GM18499 (cell line): ENCODE results near the gene FCGR3A.
A peak's percentile ranks its signal among the peaks of the same experiment; 100 is the strongest.
"Not testable (repeated sequence)": the region's sequence is repeated elsewhere in the genome, so short reads cannot be mapped to it uniquely, and the experiment has no call there.

Experiments used
- ATAC-seq: cut with Tn5 transposase; IDR thresholded peaks from one replicate; pipeline ENCODE4 v1.9.1; 2021; ENCODE audit warnings: moderate number of reproducible peaks; ENCODE audit not compliant: insufficient read depth, unreplicated experiment

The FCGR3A gene

DNA sequence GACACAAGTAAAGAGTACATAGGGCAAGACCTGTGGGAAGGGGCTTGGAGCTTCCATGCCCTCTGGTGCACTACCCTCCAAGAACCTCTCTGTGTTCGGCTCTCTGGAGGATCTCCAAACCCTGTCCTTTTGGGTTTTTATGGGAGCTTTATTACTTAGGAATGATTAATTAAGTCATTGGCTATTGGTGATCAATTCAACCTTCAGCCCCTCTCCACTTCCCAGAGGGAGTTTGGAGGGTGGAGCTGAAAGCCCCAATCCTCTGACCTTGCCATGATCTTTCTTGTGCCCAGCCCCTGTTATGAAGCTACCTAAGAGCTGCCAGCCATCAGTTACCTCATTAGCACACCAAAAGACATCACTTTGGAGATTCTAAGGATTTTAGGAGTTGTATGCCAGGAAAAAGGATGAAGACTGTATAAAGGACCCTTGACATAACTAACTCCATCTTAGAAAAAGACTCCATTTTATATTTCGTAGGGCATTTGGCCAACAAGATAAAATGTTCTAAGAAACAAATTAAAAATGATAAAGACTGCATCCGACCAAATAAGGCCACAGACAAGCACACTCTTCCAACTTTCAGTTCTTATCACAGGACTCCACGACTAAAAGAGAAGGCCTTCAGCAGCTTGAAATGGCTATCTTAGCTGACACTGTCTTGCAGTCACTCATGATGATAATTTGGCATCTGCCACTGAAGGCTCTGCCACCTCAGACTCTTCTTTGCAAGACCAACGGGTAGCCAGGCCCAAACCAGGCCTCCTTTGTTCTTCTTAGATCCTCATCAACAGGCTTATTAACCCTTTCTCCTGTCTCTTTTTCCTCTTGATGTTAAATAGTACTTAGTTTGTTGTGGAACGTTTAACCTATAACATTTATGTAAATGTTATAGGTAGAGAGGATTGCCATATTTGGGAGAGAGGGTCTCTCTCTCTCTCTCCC lies 8.2 kb upstream of the FCGR3A start:
- not testable (repeated sequence) for ATAC-seq

DNA sequence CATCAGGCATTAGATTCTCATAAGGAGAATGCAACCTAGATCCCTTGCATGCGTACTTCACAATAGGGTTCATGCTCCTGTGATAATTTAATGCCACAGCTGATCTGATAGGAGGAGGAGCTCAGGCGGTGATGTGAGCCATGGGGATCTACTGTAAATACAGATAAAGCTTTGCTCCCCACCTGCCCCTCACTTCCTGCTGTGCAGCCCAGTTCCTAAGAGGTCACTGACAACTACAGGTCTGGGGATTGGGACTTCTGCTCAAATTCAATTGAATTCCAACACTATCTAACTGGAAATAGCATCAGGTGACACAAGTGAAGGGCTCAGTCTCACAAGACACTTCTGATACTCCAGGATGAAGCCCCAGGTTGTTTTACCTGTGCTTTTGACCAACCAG lies 7.4 kb upstream of the FCGR3A start:
- ATAC-seq, result not testable (repeated sequence)

DNA sequence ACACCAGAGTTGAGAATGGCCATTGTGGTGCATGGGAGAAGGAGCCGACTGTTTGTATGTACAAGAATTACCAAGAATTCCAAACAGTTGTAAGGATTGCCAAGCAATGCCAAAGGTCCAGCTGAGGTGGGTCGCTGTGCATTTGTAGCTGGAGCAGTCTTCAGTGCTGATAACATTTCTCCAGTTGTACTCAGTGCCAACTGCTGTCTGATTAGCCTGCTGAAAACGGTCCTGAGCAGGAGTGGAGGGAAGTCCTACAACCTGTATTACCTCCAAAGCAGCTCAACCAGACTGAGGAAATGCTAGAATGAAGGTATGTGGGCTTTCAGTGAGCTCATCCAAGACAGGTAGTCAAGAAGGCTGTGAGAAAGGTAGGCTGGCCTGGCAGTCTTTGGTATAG lies 6.5 kb upstream of the FCGR3A start:
- not testable (repeated sequence) for ATAC-seq

DNA sequence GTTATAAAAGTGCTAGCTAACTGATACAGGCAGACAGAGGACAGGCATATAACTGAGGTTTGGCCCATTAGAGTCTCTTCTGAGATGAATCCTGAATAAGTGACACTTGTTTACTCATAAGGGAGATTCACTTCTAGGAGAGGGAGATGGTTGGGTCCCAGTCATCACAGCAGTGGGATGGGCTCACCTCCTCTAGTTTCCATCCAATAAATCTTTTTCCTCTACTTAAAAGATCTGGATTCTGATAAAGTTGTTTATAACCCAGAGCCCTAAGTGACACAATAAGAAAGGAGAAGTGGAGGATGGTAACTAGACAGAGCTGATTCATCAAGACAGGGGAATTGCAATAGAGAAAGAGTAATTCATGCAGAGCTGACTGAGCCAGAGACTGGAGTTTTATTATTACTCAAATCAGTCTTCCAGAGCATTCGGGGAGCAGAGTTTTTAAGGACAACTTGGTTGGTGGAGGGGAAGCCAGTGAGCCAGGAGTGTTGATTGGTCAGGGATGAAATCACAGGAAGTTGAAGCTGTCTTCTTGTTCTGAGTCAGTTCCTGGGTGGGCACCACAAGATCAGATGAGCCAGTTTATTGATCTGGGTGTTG lies 5.3 kb upstream of the FCGR3A start:
- ATAC-seq, result not testable (repeated sequence)

DNA sequence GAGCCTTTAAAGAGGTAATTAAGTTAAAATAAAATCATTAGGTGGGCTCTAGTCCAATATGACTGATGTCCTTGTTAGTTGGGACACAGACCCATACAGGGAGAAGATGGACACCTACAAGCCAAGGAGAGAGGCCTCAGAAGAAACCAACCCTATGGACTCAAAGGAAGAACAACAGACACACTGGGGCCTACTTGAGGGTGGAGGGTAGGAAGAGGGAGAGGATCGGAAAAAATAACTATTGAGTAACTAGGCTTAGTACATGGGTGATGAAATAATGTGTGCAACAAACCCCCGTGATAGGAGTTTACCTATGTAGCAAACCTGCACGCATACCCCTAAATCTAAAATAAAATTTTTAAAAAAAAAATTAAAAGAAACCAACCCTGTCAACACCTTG lies 4.7 kb upstream of the FCGR3A start:
- ATAC-seq, result not testable (repeated sequence)

DNA sequence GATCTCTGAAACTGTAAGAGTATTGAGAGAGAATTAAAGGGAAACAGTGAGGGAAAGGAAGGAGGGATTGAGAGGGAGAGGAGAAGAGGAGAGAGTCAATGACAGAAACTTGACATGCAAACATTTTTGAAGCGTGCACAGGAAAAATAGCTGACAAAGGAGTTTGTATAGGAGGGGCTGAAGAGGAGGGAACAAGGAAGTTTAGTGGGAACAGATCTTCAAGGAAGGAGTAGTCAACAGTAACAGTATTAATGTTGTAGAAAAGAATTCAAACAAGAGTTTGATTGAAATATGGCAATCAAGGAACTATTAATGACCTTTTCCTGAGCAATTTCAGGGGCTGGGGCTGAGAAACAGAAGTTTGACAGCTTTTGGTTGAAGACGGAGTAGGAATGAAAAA lies 4.0 kb upstream of the FCGR3A start:
- ATAC-seq, result not testable (repeated sequence)

DNA sequence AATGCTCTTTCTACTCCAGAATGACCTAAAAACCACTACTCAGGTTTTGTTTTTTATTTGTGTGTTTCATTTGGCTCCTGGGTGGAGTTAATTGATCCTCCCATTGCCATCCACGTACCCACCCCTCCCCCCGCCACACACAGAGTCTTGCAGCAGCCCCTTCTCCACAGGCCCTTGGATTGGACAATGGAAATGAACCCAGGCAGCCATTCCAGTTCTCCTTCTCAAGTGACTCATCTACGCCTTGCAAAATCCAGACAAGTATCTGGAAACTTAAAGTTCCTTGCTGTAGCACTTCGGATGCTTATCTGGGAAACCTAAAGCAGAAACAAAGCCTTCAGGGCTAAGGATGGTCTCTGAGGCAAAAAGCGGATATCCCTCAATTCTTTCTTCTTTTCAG lies 1.3 kb upstream of the FCGR3A start:
- not testable (repeated sequence) for ATAC-seq

DNA sequence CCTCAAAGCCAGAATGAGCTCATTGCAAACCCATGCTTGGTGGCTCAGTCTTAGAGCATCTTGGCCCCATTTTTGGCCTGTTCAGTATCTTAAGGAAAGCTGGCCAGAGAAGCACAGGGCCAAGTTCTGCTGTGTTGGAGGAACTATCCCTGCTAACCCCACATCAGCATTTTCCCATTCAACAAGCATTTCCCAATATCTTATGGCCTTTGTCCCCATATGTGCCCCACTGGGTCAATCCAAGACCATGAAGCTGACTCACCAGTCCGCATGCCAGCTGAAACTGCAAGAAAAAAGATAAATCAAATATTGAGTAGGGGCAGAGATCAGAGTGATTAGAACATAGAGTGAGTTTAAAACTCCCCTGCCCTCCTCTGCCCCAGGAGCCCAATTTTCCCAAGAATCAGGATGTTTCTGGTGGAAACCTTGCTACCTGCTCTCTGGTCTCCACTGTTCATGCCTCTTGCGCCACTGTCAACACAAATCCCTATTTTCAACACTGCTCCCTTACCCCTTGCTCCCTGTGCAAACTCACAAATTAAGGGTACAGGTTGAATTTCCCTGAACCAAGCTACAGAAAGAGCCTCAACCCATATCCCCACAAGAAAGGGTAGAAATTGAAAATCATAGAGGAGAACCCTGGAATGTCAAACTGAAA lies 740 bp downstream of the FCGR3A start:
- ATAC-seq, result not testable (repeated sequence)

DNA sequence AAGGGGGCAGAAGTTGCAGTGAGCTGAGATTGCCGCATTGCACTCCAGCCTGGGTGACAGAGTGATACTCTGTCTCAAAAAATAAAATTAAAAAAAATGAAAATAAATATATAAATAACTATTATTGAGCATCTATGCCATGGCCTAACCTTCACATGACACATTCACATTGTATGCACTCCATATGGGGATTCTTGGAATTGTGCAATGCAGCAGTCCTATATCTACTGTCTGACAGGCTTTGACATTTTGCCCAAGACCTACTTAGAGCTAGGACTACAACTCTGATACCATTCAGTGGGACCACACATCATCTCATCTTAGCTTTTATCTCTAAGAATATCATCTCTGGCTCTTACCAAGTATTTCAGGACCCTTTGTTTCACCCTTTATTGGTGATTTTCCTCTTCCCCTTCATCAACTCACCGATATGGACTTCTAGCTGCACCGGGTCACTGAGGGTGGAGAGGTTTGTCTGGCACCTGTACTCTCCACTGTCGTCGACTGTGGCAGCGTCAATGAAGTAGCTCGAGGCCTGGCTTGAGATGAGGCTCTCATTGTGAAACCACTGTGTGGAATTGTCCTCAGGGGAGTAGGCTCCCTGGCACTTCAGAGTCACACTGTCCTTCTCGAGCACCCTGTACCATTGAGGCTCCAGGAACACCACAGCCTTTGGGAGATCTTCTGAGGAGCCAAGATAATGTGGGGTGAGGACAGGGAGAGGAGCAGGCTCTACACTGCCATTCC lies 1.4 kb downstream of the FCGR3A start:
- ATAC-seq, result not testable (repeated sequence)

DNA sequence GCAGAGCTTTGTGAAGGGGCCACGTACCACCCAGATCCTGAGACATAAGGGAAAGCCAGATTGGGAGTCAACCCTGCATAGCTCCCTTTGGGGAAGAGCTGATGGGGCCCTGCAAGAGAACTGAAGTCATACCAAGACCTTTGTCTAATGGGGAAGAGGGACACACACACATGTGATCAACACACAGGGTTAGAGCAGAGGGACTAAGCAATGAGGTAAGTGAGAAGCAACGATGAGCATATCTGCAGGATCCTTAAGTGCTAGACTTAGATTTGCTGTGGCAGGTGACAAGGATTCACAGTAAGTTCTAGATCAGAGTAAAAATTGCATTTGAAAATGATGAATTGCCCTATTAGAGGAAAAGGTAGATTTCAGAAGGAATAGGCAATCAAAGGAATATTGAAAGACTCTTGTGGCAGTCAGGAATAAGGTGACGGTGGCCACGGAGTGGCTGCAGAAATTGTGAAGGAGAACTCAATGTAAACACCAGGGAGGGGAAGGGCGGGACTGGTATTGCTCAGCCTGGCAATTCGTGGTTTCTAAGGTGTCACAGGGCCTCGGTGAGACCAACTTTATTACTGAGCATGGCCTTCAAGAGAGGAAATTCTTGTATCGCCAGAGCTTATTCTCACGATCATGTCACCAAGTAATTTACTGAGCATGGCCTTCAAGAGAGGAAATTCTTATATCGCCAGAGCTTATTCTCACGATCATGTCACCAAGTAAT lies 4.5 kb downstream of the FCGR3A start:
- ATAC-seq, result not testable (repeated sequence)

DNA sequence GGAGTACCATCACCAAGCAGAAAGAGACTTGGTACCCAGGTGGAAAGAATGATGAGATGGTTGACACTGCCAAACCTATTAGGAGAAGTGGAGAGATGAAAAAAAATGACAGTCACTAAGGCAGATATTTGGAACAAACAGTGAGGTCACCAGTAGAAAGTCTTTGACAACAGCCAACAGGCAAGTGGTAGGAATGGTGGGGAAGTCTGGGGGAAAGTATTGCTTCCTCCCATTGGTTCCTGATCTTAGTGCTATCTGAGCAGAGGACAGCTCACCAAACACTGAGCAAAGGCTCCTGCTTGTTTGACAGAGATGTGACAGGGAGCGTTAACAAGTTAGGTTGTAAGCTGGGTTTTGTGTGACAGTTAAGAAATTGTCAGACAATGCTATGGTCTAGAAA lies 6.5 kb downstream of the FCGR3A start:
- ATAC-seq, result not testable (repeated sequence)

DNA sequence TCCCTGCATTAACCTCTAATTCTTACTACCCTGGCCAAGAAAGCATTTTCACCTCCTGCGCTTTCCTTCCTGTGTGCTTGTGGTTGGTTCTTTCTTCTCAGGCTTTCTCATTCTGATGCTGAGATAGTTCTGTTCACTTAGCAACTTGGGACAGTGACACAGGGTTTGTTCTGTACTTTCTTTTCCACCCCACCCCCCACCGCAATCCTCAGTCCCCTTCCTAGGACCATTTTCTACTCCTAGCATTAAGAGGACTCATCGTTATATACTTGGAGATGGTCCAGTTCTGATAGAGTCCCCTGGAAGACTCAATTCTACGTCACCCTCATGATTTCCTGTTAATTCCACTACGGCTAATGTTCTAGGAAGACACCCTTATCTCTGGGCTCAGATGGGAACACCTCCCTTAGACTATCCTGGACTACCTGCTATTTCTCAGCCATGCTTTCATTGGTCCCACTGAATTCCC lies 7.5 kb downstream of the FCGR3A start:
- ATAC-seq, result peak; percentile 43

DNA sequence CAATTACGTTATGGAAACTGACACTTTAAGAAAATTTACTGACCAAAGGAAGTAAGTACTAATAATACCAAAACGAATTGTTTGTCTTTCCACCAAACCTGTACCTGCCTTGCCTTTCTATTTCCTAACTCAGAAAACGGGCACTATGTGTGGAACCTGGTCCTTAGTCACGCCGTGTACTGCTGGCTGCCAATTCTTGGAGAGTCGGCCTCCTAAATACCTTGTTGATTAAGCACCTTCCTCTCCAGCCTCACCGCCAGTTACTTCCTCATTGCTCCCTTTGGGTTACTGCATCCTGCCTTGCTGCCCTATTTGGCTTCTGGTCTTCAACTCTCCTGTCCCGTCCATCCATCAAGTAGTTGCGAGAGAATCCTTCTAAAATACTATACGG lies 9.1 kb downstream of the FCGR3A start:
- not testable (repeated sequence) for ATAC-seq

DNA sequence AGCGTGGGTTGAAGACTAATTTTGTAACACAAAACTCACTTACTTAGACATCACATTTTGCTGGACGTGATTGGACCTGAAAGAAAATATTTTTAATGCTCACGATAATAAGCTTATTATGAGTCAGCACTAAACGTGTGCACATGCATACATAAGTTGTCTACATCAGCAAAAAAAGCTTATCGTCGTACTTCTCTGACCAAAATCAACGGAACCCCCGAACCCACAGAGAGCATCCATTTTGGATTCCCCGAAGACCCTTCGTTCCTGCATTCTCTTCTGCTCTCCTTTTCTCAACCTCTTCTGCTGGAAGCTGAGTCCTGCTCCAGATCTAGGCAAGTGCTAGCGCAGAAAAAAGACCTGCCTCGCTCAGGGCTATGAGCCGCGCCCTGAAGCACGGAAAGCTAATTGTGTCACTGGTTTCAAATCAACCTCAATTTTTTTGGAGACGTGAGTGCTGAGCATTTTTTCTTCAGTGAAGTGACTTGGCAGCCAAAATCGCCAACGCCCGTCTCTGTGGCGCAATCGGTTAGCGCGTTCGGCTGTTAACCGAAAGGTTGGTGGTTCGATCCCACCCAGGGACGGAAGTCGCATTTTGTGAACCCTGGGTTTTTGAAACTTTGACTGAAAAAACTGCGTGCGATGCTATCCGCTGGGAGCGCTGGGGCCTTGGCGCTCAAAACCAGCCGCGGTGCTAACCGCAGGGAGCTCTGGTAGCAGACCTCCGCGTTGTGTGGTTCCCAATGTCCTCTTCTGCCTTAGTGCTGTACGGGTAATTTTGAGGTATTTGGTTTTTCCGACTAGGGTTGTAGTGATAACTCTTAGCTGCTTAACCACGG lies 9.7 kb downstream of the FCGR3A start:
- ATAC-seq, result peak; percentile 36

DNA sequence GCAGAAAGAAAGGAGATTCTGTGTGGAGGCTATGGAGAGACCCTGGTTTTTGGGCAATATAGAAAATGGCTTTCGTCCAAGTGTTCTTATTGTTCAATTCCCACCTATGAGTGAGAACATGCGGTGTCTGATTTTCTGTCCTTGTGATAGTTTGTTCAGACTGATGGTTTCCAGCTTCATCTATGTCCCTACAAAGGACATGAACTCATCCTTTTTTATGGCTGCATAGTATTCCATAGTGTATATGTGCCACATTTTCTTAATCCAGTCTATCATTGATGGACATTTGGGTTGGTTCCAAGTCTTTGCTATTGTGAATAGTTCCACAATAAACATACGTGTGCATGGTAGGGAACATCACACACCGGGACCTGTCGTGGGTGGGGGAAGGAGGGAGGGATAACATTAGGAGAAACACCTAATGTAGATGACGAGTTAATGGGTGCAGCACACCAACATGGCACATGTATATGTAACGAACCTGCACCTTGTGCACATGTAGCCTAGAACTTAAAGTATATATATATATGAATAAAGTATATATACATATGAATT lies 10.6 kb downstream of the FCGR3A start:
- not testable (repeated sequence) for ATAC-seq

DNA sequence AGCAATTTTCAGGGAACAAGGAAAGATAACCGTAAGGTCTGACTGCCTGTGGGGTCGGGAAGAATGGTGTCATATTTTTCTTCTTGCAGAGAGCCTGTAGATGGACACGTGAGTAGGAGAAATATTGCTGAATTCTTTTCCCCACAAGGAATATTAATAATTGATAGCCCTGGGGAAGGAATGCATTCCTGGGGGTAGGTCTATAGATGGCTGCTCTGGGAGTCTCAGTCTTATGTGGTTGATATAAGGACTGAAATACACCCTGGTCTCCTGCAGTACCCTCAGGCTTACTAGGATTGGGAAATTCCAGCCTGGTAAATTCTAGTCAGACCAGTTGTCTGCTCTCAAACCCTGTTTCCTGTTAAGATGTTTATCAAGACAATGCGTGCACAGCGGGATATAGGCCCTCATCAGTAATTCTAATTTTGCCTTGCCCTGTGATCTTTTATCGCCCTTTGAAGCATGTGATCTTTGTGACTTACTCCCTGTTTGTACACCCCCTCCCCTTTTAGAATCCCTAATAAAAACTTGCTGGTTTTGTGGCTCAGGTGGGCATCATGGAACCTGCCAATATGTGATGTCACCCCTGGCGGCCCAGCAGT lies 12.4 kb downstream of the FCGR3A start:
- not testable (repeated sequence) for ATAC-seq

DNA sequence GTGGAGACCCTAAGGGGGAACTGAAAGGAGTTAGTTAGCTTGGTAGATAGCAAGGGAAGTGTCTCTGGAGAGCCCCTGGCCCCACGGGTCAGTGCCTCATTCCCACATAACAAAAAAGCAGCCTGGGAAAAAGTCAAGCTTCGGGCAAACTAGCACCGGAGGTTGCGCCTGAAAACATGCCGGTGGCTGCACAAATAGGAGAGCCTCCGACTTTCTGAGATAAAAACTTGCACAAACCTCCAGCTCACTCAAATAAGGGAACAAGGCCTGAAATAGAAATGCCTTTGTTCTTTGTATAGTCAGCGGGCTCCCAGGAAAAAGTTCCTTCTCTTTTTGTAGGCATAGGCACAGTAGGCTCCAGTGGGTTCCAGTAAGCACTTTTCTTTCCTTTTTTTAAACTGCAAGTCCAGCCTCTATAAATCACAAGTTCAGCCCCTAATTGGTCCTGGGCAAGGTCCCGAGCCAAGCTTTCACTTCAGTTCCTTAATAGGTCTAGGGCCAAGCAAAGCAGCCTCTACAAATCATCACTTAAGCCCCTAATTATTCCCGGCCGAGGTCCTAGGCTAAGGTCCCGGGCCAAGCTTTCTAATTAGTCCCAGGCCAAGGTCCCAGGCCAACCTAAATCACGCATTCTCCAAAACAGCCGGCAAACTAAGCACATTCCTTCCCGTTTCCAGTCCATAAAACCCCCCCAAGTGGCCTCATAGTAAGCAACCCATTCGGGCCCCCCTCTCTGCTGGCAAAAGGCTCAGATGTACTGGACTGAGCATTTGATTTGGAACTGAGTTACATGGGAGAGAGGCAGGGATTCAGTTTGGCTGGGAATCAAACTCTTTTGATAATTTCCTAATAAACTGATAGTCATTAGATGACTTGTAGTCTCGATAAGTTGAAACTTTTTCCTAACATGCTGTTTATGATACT lies 16.7 kb downstream of the FCGR3A start:
- ATAC-seq, result not testable (repeated sequence)
